Measurements from ENCODE around the gene ZBTB20.
"Not testable (repeated sequence)": the region's sequence is repeated elsewhere in the genome, so short reads cannot be mapped to it uniquely, and the experiment has no call there.

Gene ZBTB20

DNA sequence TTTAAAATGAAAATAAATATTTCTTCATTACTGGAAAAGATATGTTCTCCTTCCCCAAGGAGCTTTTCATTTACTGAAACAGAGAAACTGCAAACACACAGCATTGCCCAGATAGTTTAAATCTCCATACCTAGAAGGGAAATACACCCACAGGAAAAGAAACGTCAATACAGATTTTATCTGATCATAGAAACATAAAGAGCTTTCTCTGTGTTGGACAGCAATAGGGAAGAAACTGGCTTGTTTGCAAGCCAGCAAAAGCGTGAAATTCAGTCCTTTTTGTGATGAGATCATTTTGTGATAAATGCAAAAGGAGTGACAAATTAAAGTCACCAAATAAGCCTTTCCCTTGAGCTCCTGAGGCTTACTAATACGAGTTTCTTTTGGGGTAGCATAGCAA lies 455.2 kb downstream of the ZBTB20 start:
- TF ChIP-seq, protein P1, sequence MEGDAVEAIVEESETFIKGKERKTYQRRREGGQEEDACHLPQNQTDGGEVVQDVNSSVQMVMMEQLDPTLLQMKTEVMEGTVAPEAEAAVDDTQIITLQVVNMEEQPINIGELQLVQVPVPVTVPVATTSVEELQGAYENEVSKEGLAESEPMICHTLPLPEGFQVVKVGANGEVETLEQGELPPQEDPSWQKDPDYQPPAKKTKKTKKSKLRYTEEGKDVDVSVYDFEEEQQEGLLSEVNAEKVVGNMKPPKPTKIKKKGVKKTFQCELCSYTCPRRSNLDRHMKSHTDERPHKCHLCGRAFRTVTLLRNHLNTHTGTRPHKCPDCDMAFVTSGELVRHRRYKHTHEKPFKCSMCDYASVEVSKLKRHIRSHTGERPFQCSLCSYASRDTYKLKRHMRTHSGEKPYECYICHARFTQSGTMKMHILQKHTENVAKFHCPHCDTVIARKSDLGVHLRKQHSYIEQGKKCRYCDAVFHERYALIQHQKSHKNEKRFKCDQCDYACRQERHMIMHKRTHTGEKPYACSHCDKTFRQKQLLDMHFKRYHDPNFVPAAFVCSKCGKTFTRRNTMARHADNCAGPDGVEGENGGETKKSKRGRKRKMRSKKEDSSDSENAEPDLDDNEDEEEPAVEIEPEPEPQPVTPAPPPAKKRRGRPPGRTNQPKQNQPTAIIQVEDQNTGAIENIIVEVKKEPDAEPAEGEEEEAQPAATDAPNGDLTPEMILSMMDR (IDR thresholded peaks at IDR 0.05; ENCODE audit: extremely low read depth, missing control alignments), result no peak
- no peak for DNase-seq (ENCODE audit: low spot score)

DNA sequence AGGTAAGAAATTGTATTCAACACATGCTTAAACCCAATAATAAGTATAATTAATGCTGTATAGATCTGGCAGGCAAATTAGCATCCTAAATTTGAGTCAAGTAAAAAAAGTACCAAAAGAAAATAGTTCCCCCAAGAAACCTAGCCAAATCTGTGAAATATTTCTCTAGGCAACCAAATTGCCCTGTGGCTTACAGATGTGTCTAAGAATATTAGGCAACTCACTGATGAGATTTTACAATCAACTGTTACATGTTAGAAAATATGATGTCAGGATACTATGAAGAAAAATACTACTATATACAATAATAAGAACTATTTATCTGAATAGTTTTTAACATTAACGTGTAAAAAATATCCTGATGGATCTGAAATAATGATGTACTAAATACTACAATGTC lies 456.2 kb downstream of the ZBTB20 start:
- TF ChIP-seq, protein P1 (IDR thresholded peaks at IDR 0.05; ENCODE audit: extremely low read depth, missing control alignments), result no peak
- no peak for DNase-seq (ENCODE audit: low spot score)

DNA sequence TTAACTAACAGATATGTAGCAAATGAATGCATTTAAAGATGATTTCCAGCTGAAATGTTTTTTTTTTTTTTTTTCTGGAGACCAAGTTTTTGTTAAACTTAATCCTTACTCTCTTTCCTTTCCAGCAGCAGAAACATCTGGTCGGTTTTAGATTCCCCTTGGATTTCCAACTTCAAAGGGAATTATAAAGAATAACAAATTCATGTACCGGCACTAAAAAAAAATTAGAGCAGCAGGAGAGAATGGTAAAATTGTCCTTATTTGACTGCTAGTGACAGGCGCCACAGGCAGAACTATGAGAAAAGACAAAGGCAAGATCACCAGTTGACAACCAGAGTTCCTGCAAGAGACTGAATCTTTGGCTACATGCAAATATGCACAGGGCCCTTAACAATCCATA lies 459.9 kb downstream of the ZBTB20 start:
- TF ChIP-seq, protein P1 (IDR thresholded peaks at IDR 0.05; ENCODE audit: extremely low read depth, missing control alignments), result no peak
- DNase-seq (ENCODE audit: low spot score), result no peak

DNA sequence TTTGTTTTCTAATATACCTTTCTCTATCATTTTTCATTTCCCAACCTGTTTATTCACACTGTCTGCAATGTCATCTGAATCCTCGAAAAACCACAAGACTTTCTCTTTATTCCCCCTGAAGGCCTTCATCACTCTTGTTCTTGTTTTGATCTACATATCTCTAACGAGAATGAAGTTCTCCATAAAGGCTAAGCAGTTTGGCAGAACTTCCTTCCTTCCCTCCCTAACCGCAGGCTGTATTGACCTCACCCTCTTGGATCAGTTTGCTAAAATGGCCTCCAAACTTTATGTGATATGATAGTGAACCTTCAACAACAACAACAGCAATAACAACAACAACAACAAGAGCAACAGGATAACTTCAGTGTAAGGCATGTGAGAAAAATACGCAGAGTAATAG lies 460.5 kb downstream of the ZBTB20 start:
- DNase-seq (ENCODE audit: low spot score), result no peak
- TF ChIP-seq, protein P1 (IDR thresholded peaks at IDR 0.05; ENCODE audit: extremely low read depth, missing control alignments), result no peak

DNA sequence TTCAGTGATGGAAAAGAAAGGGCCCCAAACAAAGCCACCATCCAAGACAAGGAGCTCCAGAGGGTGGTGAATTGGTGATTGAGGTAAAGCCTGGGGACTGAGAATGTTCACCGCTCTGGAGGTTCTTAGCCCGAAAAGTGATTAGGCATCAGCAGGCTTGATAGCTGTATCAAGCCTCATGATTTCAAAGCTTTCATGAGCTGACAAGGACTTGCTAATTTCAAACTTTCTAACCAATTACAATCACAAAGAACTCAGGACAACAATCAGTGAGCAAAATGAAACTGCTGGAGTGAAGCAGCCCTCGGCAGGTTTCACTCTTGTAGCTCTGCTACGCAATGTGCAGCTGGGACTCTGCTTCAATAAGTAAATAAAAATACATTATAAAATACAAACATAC lies 461.9 kb downstream of the ZBTB20 start:
- no peak for DNase-seq (ENCODE audit: low spot score)
- TF ChIP-seq, protein P1 (IDR thresholded peaks at IDR 0.05; ENCODE audit: extremely low read depth, missing control alignments), result no peak

DNA sequence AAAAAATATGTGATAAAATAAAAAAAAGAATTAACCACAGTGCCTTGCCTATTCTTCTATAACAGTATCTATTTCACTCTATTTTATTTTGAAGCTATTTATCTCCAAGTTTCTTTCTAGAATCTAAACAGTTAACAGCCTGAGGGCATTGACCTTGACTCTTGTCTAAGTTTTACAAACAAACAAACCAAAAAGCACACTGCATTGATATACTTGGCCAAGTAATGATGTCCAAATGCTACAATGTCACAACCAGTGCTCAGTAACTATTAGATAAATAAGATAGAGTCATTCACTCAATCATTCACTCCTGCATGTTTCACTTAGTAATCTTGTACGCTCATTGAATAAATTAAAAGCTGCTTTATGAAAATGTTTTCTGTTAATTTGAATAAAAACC lies 466.8 kb downstream of the ZBTB20 start:
- no peak for DNase-seq (ENCODE audit: low spot score)
- TF ChIP-seq, protein P1 (IDR thresholded peaks at IDR 0.05; ENCODE audit: extremely low read depth, missing control alignments), result no peak

DNA sequence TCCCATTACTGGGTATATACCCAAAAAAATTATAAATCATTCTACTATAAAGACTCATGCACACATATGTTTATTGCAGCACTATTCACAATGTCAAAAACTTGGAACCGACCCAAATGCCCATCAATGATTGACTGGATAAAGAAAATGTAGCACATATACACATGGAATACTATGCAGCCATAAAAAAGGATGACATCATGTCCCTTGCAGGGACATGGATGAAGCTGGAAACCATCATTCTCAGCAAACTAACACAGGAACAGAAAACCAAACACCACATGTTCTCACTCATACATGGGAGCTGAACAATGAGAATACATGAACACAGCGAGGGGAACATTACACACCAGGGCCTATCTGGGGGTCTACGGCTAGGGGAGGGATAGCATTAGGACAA lies 467.3 kb downstream of the ZBTB20 start:
- not testable (repeated sequence) for DNase-seq (ENCODE audit: low spot score)

DNA sequence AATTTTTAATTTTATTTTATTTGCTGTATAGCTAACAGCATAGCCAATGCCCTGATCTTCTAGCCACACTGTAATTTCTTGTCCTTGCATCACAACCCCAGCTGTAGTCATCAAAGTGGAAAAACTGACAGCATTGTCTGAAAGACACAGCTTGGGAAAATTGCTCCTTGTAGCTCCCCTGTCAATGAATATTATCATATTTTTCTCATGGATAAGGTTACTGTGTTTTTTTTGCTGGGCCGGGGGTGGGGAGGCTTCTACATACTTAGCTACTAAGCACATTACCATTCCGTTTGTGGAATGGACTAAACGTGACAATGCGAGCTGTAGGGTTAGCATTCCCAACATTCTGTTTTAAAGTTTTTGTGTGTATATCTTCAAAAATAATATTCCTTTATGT lies 472.0 kb downstream of the ZBTB20 start:
- DNase-seq (ENCODE audit: low spot score), result no peak
- TF ChIP-seq, protein P1 (IDR thresholded peaks at IDR 0.05; ENCODE audit: extremely low read depth, missing control alignments), result no peak

Data from GM20000 (cell line).